ENCODE measurements around the gene DHX40.
A peak's percentile ranks its signal among the peaks of the same experiment; 100 is the strongest.
"Not testable (repeated sequence)": the region's sequence is repeated elsewhere in the genome, so short reads cannot be mapped to it uniquely, and the experiment has no call there.

DHX40 gene

DNA sequence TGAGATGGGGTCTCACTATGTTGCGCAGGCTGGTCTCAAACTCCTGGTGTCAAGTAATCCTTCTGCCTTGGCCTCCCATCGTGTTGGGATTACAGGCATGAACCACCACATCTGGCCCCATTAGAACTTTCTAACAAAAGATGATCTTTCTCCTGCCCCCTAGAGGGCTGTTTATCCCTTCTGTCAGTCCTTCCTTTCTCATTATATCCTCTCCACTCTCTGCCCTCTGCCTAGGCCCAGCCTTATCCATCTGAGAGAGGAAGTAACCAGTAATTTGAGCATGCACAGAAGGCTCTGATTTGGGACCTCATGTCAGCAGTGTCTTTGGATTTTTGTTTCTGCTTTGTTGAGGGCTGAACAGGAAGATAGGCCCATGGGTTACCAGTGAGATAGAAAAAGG lies 4.4 kb upstream of the DHX40 start:
- TF ChIP-seq, protein P1, sequence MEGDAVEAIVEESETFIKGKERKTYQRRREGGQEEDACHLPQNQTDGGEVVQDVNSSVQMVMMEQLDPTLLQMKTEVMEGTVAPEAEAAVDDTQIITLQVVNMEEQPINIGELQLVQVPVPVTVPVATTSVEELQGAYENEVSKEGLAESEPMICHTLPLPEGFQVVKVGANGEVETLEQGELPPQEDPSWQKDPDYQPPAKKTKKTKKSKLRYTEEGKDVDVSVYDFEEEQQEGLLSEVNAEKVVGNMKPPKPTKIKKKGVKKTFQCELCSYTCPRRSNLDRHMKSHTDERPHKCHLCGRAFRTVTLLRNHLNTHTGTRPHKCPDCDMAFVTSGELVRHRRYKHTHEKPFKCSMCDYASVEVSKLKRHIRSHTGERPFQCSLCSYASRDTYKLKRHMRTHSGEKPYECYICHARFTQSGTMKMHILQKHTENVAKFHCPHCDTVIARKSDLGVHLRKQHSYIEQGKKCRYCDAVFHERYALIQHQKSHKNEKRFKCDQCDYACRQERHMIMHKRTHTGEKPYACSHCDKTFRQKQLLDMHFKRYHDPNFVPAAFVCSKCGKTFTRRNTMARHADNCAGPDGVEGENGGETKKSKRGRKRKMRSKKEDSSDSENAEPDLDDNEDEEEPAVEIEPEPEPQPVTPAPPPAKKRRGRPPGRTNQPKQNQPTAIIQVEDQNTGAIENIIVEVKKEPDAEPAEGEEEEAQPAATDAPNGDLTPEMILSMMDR (IDR thresholded peaks at IDR 0.05; ENCODE audit: insufficient read depth, missing control alignments), result peak; percentile 20
- DNase-seq (ENCODE audit: insufficient read length, low spot score) (no peak), FAIRE-seq (no peak)

DNA sequence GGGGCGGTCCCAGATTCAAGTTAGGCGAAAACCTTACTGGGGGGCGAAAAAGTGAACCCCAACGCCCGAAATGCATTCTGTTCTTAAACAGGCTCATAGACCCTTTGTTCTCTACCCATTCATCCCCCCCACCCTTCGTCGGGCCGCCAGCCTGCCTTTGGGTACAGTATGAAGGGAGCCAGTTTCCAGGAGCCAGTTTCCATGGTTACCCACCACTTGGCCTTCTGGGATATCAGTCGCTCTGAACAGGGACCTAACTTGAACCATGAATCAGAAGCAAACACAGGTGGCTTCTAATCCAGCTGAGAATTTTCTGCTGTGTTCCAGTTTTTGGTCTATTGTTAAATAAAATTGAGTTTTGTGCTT lies 532 bp downstream of the DHX40 start:
- DNase-seq (ENCODE audit: insufficient read length, low spot score) (peak; percentile 41), FAIRE-seq (no peak)
- TF ChIP-seq, protein P1 (IDR thresholded peaks at IDR 0.05; ENCODE audit: insufficient read depth, missing control alignments), result no peak

DNA sequence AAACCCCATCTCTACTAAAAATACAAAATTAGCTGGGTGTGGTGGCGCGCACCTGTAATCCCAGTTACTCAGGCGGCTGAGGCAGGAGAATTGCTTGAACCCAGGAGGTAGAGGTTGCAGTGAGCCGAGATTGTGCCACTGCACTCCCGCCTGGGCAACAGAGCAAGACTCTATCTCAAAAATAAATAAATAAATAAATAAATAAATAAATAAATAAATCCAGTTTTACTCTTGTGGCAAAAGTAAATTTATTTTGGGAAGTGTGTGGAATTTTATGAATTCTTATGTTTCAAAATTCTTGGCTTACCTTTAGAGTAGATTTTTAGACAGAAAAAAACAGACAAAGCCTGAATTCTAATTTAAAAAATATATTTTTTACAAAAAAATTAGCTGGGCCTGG lies 3.7 kb downstream of the DHX40 start:
- not testable (repeated sequence) for FAIRE-seq; DNase-seq (ENCODE audit: insufficient read length, low spot score)

DNA sequence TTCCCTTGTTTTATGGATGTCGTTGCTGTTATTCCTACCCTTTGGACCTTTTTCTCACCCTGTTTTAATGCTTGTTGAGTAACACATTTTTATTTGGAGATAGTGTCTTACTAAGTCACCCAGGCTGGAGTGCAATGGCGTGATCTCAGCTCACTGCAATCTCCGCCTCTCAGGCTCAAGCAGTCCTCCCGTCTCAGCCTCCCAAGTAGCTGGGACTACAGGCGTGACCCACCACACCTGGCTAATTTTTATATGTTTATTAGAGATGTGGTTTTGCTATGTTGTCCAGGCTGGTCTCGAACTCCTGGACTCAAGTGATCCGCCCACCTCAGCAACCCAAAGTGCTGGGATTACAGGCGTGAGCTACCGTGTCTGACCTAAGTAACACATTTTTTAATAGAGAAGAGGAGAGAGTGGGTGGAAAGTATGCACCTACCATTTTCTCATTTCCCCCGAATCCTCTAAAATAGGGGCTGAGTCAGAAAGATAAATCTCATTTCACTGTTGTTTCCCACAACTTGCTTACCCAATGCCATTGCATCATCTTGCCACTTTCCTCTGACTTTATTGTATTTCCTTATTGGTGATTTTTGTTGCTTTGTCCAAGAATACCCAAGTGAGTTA lies 7.0 kb downstream of the DHX40 start:
- TF ChIP-seq, protein P1 (IDR thresholded peaks at IDR 0.05; ENCODE audit: insufficient read depth, missing control alignments), result no peak
- FAIRE-seq (no peak), DNase-seq (ENCODE audit: insufficient read length, low spot score) (no peak)

DNA sequence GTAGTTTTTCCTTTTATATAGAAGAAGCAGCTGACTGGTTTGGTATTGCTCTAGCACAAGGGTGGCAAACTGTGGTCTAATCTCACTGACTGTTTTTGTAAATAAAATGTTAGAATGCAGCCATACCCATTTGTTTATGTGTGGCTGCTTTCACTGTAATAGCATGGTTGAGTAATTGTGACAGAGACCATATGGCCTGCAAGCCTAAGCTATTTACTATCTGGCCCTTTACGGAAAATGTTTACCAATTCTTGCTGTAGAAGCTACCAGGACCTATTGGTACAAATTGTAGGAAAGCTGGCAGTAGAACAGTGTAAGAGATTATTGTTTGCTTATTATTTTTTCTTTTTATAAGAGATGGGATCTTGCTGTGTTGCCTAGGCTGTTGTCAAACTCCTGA lies 18.8 kb downstream of the DHX40 start:
- DNase-seq (ENCODE audit: insufficient read length, low spot score), result not testable (repeated sequence)
- peak; percentile 25 for FAIRE-seq

DNA sequence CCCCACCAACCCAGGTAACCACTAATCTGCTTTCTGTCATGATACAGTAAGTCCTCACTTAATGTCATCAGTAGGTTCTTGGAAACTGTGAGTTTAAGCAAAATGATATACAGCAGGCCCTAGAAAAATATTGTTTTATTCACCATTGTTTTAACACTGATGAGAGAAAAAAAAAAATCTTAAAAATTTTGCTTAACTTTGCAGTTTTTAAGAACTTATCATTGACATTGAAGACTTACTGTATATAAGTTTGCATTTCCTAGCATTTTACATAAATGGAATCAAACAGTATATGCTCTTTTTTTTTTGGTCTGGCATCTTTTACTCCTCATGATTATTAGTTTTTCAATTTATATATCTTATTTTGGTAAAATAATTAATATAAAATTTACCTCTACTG lies 34.8 kb downstream of the DHX40 start:
- TF ChIP-seq, protein P1 (IDR thresholded peaks at IDR 0.05; ENCODE audit: insufficient read depth, missing control alignments), result no peak
- FAIRE-seq, result no peak
- no peak for DNase-seq (ENCODE audit: insufficient read length, low spot score)

DNA sequence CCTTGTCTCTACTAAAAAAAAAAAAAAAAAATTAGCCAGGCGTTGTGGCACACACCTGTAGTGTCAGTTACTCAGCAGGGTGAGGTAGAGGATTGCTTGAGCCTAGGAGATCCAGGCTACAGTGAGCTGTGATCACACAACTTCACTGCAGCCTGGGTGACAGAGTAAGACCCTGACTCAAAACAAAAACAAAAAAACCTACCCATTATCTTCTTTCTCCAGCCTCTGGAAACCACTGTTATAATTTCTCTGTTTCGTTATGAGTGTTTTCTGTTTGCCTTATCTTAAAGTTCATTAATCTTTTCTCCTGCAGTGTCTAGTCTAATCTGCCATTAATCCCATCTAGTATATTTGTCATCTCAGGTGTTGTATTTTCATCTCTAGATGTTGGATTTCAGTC lies 35.7 kb downstream of the DHX40 start:
- FAIRE-seq (no peak), DNase-seq (ENCODE audit: insufficient read length, low spot score) (no peak)
- TF ChIP-seq, protein P1 (IDR thresholded peaks at IDR 0.05; ENCODE audit: insufficient read depth, missing control alignments), result no peak

DNA sequence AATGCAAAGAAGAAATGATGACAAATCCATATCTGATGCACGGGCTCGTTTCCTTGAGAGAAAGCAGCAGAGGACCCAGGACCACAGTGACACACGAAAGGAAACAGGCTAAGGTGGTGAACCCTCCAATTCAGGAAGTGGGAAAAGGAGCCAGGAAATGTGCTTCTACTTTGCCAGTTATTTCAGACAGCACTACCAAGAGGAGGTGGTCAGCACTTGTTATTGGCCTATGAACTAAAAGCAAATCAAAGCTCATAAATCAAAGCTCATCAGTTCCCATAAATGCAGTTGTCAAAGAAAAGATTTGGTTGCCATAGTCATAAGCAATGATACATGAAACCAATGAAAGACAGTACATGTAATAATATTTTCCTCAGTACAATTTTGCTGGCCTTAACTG lies 41.7 kb downstream of the DHX40 start:
- FAIRE-seq, result no peak

More for the DNA sequence above, 41.7 kb downstream of the DHX40 start:
- no peak for DNase-seq (ENCODE audit: insufficient read length, low spot score)
- TF ChIP-seq, protein P1 (IDR thresholded peaks at IDR 0.05; ENCODE audit: insufficient read depth, missing control alignments), result no peak

Measured in D721Med (cell line).